CD4-positive, alpha-beta T cell treated with Interleukin-1 beta for 1 hour (primary cell): ENCODE results near the gene CARD19.

Experiments used
- DNase-seq, 2 donors: peaks; one replicate each; pipeline ENCODE4 v3.0.0-alpha.2; 2020 to 2022

CARD19 gene

GRCh38 chr9:93096131-93096802 is at the start of gene CARD19:
CARD19 (plus strand) TSS chr9:93096217; CDS start chr9:93096346, 129 bp downstream.
- peak; percentile 58 to 65 for DNase-seq

- DNase-seq: no peak
Observed at GRCh38 chr9:93048566-93049448, 47.2 kb upstream of the CARD19 start.

- DNase-seq: no peak
Observed at GRCh38 chr9:93049491-93049890, 46.5 kb upstream of the CARD19 start.

- DNase-seq: no peak
Observed at GRCh38 chr9:93050231-93050630, 45.8 kb upstream of the CARD19 start.

GRCh38 chr9:93051680-93052089 is 44.3 kb upstream of the CARD19 start:
- no peak for DNase-seq

- no peak for DNase-seq
Observed at GRCh38 chr9:93052791-93053540, 43.1 kb upstream of the CARD19 start.

- DNase-seq: no peak
Observed at GRCh38 chr9:93053781-93054331, 42.2 kb upstream of the CARD19 start.

- DNase-seq: no peak
Observed at GRCh38 chr9:93054758-93055704, 41.0 kb upstream of the CARD19 start.

- no peak for DNase-seq
Observed at GRCh38 chr9:93057042-93057702, 38.8 kb upstream of the CARD19 start.

GRCh38 chr9:93057703-93058354 is 38.2 kb upstream of the CARD19 start:
- DNase-seq: no peak

GRCh38 chr9:93058355-93059010 is 37.5 kb upstream of the CARD19 start, which contains the start of gene SUSD3:
SUSD3 (plus strand) TSS chr9:93058701; CDS start chr9:93058743, 42 bp downstream.
- peak; percentile 75 to 77 for DNase-seq

- DNase-seq: no peak
Observed at GRCh38 chr9:93059011-93059714, 36.9 kb upstream of the CARD19 start.

GRCh38 chr9:93059715-93060578 is 36.1 kb upstream of the CARD19 start:
- DNase-seq: no peak

- no peak for DNase-seq
Observed at GRCh38 chr9:93060746-93061259, 35.2 kb upstream of the CARD19 start.

- DNase-seq: no peak
Observed at GRCh38 chr9:93061260-93061751, 34.7 kb upstream of the CARD19 start.

- DNase-seq: peak in 1 of 2 donors; percentile 60
Observed at GRCh38 chr9:93061791-93062763, 33.9 kb upstream of the CARD19 start.
